ENCODE data around the gene TMEM167A. TPM values are rescaled to one million over a fixed set of nuclear protein-coding genes. Genes with fewer than 3 reads are reported as not detected.

TMEM167A gene
- total and polyA plus RNA-seq, 2 experiments from 2014 or later, result 179 to 267 TPM

DNA sequence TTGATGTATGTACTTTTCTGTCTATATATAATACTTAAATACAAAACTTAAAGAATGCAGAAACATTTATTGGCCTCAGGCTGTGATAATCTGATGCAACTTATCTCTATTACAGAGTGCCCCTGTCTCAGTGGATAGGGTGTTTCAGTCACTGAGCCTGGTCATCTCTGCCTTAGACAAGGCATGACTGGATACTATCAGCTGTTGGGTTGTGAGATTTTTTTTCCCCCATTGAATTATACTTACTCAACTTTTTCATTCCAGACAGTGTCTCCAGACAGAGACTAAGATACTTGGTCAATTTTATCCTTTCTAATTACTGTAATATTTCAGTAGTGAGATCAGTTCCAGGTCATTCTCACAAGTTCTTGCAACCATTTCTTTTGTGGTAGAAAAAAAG, 26.8 kb upstream of the TMEM167A start:
- H3K9me2 ChIP-seq (ENCODE audit: insufficient read depth), result no peaks in the 10 kb centered on the region
- no peaks in the 10 kb centered on the region for H3K79me2 ChIP-seq (replicated peaks; ENCODE audit: insufficient read depth)
- DNase-seq (ENCODE audit: low spot score) (no peak), ATAC-seq (no peak)
- peaks cover 6% of the 10 kb centered on the region for H3K4me1 ChIP-seq (ENCODE audit: insufficient read depth)
- H3K4me1 Mint-ChIP-seq, result peaks cover 8% of the 10 kb centered on the region; the same call in 2 of the 3 replicates
- no peaks in the 10 kb centered on the region for H3K36me3 ChIP-seq (ENCODE audit: insufficient read depth)
- no peak overlapping the region for H3K27ac Mint-ChIP-seq
- H3K27me3 ChIP-seq (ENCODE audit: insufficient read depth), result no peaks in the 10 kb centered on the region
- no peak overlapping the region for H3K4me3 Mint-ChIP-seq
- no peaks in the 10 kb centered on the region for H3K9me3 Mint-ChIP-seq
- H3F3A ChIP-seq (replicated peaks; ENCODE audit: low read depth), result no peaks in the 10 kb centered on the region
- H3K4me2 ChIP-seq, result no peak overlapping the region
- no peak overlapping the region for H3K4me3 ChIP-seq
- no peak overlapping the region for H2AFZ ChIP-seq
- TF ChIP-seq ZNF331 (CRISPR knock-in tag; IDR thresholded peaks at IDR 0.05; ENCODE audit: low read depth) (no peak), EZH2phosphoT487 (IDR thresholded peaks at IDR 0.05; ENCODE audit: unreplicated experiment) (no peak), EZH2 (IDR thresholded peaks at IDR 0.05; ENCODE audit: low read depth, unreplicated experiment) (no peak)
- TF ChIP-seq, protein P1, sequence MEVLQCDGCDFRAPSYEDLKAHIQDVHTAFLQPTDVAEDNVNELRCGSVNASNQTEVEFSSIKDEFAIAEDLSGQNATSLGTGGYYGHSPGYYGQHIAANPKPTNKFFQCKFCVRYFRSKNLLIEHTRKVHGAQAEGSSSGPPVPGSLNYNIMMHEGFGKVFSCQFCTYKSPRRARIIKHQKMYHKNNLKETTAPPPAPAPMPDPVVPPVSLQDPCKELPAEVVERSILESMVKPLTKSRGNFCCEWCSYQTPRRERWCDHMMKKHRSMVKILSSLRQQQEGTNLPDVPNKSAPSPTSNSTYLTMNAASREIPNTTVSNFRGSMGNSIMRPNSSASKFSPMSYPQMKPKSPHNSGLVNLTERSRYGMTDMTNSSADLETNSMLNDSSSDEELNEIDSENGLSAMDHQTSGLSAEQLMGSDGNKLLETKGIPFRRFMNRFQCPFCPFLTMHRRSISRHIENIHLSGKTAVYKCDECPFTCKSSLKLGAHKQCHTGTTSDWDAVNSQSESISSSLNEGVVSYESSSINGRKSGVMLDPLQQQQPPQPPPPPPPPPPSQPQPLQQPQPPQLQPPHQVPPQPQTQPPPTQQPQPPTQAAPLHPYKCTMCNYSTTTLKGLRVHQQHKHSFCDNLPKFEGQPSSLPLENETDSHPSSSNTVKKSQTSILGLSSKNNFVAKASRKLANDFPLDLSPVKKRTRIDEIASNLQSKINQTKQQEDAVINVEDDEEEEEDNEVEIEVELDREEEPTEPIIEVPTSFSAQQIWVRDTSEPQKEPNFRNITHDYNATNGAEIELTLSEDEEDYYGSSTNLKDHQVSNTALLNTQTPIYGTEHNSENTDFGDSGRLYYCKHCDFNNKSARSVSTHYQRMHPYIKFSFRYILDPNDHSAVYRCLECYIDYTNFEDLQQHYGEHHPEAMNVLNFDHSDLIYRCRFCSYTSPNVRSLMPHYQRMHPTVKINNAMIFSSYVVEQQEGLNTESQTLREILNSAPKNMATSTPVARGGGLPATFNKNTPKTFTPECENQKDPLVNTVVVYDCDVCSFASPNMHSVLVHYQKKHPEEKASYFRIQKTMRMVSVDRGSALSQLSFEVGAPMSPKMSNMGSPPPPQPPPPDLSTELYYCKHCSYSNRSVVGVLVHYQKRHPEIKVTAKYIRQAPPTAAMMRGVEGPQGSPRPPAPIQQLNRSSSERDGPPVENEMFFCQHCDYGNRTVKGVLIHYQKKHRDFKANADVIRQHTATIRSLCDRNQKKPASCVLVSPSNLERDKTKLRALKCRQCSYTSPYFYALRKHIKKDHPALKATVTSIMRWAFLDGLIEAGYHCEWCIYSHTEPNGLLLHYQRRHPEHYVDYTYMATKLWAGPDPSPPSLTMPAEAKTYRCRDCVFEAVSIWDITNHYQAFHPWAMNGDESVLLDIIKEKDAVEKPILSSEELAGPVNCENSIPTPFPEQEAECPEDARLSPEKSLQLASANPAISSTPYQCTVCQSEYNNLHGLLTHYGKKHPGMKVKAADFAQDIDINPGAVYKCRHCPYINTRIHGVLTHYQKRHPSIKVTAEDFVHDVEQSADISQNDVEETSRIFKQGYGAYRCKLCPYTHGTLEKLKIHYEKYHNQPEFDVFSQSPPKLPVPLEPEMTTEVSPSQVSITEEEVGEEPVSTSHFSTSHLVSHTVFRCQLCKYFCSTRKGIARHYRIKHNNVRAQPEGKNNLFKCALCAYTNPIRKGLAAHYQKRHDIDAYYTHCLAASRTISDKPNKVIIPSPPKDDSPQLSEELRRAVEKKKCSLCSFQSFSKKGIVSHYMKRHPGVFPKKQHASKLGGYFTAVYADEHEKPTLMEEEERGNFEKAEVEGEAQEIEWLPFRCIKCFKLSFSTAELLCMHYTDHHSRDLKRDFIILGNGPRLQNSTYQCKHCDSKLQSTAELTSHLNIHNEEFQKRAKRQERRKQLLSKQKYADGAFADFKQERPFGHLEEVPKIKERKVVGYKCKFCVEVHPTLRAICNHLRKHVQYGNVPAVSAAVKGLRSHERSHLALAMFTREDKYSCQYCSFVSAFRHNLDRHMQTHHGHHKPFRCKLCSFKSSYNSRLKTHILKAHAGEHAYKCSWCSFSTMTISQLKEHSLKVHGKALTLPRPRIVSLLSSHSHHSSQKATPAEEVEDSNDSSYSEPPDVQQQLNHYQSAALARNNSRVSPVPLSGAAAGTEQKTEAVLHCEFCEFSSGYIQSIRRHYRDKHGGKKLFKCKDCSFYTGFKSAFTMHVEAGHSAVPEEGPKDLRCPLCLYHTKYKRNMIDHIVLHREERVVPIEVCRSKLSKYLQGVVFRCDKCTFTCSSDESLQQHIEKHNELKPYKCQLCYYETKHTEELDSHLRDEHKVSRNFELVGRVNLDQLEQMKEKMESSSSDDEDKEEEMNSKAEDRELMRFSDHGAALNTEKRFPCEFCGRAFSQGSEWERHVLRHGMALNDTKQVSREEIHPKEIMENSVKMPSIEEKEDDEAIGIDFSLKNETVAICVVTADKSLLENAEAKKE (CRISPR knock-in tag; IDR thresholded peaks at IDR 0.05), result no peak
- H3K36me3 Mint-ChIP-seq (ENCODE audit: low read depth), result no peaks in the 10 kb centered on the region
- H4K20me1 ChIP-seq (replicated peaks; ENCODE audit: insufficient read depth), result no peaks in the 10 kb centered on the region
- H3K27me3 Mint-ChIP-seq (ENCODE audit: insufficient read depth, low read depth, poor library complexity), result no peaks in the 10 kb centered on the region
- H3K27ac ChIP-seq (ENCODE audit: low read depth), result no peak overlapping the region

DNA sequence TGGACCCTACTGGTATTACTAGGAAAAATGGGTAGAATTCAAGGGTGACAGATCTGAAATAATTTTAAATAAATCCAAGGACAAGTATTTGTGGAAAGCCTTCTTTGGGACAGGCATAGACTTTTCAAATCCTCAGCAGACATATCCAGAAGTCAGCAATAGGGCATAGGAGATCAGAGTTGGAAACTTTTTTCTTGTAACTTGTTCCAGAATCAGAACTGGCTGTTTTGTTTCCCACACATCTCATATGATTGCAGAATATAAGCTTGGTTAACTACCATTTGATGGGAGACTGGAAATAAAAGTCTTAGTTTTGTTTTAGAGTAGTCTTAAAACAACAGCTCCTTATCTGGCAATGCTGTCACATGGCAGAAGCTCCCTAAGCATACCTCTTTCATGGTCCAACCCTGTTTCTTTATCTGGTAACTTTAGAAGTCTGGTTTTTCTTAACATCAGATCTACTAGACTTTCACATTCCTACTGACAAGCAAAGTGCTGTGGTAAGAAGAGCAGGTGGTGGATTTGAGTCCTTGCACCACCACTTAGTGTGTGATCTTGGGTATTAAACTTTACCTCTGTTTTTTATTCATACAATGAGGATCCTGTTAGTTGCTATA, 25.3 kb upstream of the TMEM167A start:
- no peaks in the 10 kb centered on the region for H3K9me2 ChIP-seq (ENCODE audit: insufficient read depth)

More for the DNA sequence above, 25.3 kb upstream of the TMEM167A start:
- Histone ChIP-seq H3K79me2 (replicated peaks; ENCODE audit: insufficient read depth) (no peaks in the 10 kb centered on the region), H3K27ac (ENCODE audit: low read depth) (no peak overlapping the region), H3K4me3 (no peak overlapping the region), H3K4me1 (ENCODE audit: insufficient read depth) (peaks cover 7% of the 10 kb centered on the region), H3K36me3 (ENCODE audit: insufficient read depth) (no peaks in the 10 kb centered on the region), H2AFZ (no peak overlapping the region), H3F3A (replicated peaks; ENCODE audit: low read depth) (no peaks in the 10 kb centered on the region), H3K27me3 (ENCODE audit: insufficient read depth) (no peaks in the 10 kb centered on the region), H3K4me2 (no peak overlapping the region), H4K20me1 (replicated peaks; ENCODE audit: insufficient read depth) (no peaks in the 10 kb centered on the region)
- Mint-ChIP-seq H3K4me1 (peaks cover 13% of the 10 kb centered on the region; the same call in 2 of the 3 replicates), H3K9me3 (no peaks in the 10 kb centered on the region), H3K36me3 (ENCODE audit: low read depth) (no peaks in the 10 kb centered on the region), H3K4me3 (no peak overlapping the region), H3K27me3 (ENCODE audit: insufficient read depth, low read depth, poor library complexity) (no peaks in the 10 kb centered on the region), H3K27ac (no peak overlapping the region)
- ATAC-seq (no peak), DNase-seq (ENCODE audit: low spot score) (no peak)
- no peak for TF ChIP-seq EZH2 (IDR thresholded peaks at IDR 0.05; ENCODE audit: low read depth, unreplicated experiment)

Data from GM23338 (cell line).